ENCODE results near the gene JAM3.

The JAM3 gene

DNA sequence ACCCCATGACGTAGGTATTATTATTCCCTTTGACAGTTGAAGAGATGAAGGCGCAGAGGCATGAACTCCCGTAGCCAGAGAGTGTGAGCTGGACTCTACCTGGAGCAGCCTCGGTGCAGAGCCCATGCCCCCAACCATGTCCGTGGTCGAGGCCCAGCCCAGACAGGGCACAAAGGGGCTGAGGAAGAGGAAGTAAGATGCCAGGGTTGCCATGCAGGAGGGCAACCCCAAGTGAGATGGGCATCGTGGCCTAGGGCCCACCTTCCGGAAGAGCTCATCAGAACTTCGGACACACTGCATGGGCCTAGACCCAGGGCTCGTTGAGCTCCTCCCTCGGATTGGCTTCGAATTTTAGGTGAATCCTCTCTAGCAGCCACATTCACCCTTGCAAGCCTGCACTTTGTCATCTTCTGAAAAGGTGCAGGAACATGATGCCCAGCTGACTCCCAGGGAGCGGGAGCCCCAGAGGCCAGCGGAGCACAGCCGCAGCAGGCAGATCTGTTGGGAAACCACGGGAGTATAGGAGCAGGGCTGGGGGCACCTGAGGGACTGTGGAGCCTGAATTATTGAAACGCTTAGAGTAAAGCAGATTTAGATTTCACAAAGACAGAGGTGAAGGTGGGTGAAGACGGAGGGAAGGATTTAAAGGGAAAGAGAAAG lies 29.0 kb upstream of the JAM3 start:
- no peak for DNase-seq

DNA sequence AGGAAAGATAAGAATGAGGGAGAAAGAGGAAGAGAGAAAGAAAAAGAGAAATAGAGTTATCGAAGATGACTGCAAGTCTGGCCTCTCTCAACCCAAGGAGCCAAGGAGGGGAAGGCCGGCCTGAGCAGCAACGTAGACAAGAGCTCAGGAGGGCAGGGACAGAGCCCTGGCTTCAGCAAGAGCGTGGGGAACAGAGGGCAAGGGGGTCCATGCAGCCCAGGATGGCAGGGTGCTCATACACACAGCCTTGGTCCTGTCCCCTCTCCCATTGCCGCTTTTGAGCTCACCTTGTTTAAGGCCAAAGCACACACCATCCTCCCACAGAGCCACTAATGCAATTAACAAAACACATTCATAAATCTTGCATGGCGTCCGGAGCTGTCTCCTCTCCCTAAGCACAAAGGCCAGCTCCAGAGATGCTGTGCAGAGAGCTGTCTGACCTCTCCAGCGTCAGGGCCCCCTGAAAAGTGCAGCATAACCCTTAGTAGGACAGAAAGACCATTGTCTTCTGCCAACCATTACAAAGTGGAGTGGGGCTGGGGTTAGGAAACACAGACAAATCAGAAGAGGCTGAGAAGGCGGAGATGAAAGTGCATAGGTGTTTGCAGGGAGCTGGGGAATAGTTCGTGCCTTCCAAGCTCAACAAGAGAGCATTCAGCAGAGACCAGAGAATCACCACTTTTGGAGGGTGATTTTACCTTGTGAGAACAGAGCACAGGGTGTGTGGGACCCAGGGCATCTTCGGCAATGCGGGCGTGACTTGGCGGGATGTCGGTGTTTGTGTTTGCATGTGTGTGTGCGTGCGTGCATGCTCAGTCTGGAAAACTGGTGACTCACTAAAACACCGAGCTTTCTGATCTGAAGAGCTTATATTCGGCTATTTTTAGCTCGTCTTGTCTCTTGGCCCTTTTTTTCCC lies 28.2 kb upstream of the JAM3 start:
- DNase-seq: no peak

DNA sequence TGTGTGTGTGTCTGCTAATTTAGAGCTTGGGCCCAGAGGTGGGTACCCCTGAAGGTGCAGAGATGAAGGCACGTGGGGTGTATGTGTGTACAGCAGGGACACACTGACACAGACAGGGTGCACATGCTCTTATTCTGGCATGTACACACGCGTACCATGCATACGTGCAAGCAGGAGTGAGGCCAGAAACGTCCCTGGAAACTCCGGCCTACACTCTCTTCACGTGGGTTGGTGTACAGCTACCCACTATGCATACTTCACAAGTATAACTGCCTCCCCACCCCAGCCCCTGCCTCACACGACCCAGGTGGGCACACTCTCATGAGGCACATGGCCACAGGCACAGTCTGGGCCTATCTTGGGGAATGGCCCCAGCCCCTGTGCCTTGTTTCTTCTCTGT lies 27.5 kb upstream of the JAM3 start:
- DNase-seq: no peak

DNA sequence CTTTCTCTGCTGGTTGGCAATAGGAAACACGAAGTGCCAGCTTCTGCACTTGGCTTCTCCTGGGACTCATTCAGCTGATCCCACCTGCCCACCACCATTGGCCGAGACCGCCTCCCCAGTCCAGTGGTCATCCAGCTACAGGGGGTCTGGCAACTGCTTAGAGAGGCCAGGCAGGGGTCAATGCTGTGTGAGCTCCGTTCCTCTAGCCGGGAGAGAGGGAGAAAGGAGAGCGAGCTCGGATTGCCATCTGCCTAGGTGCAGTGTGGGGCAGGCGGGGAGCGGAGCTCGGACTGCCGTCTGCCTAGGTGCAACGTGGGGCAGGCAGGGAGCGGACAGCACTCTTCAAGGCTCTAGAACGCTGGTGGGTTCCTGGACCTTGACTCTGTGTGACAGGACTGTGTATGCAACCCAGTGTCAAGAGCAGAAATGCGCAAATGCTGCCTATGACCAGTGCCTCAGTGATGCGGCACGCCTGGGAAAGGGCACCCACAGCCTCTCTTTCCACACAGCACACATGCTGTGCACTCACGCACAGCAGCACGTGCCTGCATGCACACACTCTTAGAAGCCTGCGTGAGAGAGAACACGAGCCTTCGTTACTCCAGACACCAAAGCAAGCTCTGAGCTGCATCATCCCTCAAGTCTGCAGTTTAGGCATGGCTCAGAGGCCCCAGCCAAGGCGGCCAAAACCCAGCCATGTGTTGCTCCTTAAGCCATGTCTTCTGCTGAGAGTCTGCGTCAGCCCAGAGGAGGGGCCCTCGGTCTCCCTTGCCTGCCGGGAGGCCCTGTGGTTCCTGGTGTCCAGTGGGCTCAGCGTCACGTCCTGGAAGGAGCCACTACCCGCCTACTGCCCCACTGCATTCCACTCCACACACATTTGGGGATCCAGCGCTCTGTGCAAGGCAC lies 26.8 kb upstream of the JAM3 start:
- no peak for DNase-seq

DNA sequence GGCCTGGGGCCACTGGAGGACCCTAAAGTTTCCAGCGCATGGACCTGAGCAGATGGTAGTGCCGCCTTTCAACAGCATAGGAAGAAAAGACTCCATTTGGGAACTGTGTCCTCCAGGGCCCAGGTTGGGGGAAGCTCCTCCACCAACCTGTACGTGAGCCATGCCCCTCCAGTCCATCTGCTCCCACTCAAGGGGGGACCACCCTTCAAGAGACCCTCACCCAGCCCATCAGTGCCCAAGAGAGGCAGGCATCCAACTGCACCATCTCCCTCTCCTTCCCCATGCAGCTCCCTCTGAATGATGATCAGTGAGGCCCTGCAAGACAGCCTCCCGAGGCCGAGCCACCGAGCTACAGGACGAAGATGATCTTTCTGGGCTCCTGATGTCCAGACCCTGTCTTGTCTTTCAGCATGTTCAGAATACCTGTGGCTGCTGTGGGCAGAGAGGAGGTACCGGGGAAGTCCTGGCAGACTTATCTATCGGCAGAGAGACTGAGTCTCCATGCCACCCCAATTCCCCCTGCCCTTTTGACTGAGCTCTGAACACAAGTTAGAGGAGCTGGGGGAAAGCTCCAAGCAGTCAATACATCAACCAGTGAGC lies 25.0 kb upstream of the JAM3 start:
- no peak for DNase-seq

DNA sequence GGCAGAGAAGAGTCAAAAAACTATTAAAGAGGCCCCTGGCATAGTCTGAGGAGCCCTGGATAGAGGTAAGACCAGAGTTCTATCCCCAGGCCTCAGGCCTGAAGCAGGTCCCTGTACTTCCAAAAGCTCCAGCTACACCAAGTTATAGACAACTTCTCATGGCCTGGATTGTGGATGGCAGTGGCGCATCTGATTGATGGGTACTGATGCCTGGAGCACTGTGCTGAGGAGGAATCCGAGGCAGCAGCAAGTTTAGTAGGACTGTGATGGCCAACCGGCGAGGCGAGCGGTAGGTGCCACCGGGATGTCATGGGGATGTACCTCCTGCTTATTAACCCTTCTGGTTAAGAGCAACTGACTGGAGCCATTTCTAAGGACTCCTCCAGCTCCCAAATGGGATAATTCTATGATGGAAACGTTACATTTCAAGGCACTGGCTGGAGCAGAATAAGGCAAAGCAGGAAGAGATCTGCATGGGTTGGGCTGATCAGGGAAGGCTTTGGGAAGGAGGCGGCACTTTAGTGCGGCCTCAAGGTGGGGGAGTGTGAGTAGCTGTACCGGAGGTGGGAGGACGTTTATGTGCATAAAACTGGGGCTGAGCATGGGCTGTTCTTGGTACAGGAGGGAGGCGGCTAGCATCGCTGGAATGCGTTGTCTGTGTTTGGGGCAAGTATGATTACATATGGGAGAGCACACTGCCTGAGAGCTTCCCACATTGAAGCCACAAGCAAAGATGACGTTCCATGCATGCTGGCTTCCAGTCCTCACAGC lies 24.2 kb upstream of the JAM3 start:
- no peak for DNase-seq

DNA sequence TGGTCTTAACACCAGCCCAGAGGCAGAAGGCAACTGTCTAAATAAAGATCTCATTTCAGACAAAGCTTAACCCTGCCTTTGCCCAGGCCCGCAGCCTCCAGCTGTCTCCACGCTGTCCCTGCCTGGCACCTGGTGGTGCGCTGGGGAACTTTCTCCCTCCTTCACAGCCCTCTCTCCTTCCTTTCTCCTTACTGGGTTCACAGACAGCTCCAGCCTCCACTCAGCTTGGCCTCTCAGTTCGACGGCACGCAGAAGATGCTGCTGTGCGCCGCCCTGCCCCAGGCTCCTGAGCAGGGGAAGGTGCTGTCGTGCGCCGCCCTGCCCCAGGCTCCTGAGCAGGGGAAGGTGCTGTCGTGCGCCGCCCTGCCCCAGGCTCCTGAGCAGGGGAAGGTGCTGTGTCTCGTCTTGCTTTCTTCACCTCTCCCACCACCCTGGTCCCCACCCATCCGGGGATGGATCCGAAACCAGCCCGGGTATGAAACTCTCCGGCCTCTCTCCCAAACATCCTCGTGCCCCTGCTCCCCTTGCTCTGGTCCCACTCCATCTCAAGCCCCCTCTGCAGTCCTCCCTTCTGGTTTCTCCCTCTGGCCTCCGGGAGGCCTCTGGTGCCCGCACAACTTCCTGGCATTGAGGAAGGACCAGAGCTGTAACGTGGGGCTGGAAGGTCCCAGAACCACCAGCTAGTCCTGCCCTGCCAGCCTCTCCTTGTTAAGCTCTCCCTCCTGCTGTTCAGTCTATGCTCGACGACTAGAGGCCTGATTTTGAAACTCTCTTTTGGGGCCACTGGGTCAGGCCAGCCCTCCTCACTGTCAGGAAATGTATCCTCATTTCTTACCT lies 22.9 kb upstream of the JAM3 start:
- DNase-seq: no peak

DNA sequence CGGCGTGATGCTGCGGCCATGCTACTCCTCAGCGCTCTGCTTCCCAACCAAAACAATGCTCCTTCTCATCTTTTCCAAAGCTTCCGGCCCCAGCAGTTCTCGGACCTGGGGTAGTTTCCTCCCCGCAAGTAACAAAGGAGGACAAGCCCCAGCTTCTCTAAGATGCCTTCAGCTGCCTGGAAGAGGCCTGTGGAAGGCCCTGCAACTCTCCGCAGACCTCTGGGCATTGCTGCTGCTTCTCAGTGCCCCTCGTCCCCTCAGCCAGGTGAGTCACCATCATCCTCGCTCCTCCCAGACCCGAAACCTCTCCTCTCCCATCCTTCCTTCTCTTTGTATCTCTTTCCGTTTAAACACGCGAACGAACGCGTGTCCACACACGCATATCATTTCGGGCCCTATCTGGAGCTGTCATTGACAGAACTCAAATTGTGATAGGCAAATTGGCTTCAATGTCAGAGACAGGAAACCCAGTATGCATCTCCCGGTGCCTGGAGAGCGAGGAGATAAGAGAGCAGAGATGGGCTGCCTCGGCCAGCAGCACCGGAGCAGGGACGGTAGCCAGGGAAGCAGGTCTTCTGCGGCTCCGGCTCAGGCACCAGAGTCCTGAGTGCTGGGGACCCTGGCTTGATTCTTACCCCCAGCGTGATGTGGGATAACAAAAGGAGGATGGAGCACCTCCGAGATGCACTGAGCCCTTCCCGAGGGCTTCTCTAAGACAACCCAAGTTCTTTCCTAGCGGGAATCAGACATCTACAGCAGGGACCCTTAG lies 22.0 kb upstream of the JAM3 start:
- DNase-seq: no peak

DNA sequence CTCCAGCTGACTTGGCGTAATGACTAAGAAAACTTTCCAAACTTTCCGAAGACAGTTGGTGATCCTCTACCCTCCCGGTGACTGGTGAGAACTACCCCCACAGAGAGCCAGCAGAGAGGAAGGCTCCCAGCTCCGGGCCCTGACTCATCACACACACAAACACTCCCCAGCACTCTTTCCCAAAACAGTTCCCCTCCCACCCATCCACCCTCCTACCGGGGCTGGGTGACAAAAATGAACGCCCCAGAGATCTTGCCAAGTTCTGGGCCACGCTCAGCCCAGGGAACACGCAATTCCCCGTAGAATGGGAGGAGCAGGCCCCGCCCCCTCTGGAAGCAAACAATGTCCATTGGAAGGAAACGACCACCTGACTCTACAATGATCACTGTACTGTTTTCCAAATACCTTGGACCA lies 21.3 kb upstream of the JAM3 start:
- no peak for DNase-seq

DNA sequence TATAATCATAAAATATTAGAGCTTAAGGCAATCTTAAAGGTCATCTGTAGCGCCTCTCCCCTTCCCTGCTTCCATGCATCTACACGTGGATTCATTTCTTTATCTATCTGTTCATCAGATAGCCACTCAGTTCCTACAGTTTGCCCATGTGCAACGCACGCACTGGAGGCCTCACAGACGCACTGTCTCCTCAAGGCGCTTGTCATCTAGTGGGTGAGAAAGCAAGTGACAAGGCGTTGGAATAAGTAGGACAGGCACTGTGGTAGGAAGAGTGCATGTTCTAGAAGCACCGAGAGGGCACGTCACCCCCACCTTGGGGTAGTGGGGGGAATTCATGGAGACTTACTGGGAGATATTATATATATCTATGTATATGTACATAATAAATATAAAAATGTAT lies 20.8 kb upstream of the JAM3 start:
- no peak for DNase-seq

DNA sequence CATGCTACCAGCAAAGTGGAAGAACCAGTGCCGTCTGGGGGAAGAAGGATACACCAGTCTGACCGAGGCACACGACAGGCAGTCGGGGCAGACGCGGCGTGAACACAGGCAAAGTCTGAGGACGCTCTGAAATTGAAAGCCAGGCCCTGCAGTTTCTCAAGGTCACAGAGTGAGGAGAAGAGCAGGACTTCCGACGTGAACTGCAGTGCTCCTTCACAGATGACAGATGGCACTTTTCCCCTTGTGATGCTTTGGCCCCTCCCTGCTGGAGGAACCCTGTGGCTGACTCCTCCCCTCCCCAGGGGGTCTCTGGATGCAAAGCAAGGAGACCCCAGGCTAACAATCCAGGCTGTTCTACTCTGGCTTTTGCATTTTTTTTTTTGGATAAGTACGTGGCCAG lies 19.6 kb upstream of the JAM3 start:
- no peak for DNase-seq

DNA sequence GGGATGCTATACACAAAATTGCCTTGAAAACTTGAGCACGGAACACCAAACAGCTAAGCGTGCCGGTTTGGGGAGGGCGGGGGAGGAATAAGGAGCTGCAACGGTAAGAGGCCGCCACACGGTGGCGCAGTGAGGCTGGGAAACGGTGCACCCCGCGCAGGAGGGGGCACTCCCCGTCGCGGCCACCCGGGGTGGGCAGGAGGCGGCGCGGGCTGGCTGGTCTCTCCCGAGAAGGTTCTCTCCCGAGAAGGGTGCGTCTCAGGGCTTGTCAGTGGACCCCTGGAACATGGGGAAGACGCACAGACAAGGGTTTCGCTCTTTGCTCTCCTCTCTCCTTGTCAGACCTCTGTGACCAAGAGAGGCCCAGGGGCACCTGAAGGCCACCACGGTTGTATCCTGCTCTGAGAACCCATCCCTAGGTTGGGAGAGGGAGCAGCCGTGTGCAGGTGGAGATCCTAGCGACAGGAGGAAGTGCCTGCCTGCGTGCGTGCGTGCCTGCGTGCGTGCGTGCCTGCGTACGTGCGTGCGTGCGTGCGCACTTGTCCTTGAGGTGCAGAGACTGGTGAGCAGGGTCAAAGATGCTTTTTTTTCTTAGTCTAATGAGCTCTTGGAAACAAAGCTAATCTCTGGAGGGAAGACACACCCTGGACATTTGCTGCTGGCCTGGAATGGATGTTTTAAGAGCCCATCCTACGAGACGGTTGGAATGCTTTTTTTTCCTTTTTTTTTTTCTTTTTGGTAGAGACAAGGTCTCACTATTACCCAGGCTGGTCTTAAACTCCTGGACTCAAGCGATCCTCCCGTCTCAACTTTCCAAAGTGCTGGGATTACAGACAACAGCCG lies 18.1 kb upstream of the JAM3 start:
- peak; percentile 57 for DNase-seq

DNA sequence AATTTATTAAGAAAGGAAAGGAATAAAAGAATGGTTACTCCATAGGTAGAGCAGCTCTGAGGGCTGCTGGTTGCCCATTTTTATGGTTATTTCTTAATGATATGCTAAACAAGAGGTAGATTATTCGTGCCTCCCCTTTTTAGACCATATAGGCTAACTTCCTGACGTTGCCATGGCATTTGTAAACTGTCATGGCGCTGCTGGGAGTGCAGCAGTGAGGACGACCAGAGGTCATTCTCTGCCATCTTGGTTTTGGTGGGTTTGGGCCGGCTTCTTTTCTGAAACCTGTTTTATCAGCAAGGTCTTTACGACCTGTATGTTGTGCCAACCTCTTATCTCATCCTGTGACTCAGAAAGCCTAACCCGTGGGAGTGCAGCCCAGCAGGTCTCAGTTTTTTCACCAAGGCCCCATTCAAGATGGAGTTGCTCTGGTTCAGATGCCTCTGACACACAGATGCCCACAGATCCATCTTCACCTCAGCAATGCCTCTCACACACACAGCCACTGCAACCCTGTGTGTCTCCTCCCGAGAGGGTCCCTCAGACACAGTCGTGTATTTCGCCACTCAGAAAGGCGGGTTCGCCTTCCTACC lies 16.4 kb upstream of the JAM3 start:
- DNase-seq: no peak

DNA sequence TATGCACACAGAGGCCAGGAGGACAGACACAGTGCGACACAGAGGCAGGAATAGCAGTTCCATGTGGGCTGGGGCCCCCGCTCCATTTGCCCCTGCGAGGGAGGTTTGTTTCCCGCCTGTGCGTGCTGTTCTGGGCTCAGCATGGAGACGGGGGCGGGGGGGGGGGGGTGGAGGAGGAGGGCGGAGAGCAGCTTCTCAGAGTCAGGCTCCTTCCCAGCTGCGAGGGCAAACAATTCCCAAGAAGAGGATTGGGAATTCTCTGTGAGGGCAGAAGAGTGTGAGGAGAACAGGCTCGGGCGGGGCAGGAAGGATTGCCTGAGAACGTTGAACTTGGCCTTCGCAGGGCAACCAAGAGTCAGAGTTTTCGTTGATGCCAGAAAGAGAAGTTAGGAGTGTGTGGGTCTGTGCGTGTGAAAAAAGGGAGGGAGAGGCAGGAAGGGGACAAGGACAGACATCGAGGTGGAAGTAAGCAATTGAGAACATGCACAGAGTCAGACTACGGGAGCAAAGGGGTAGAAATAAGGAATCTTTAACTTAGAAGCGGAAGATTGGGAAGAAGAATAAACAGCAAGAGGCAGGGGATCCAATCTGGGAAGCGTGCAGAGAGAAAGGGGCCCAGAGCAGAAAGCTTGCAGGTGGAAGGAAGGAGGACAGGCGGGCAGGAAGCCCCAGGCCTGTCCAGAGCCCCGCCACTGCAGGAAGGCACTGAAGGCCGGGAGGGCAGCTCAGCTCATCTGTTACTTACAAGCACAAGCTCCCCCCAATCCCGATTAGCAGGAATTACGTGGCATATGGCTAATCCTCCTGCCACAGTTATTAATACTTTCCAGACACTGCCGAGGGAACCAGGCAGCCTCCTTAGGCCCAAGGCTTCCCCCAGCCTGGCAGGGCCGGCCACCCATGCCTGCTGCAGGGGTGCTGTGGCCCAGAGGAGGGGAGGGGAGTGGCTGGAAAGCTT lies 15.6 kb upstream of the JAM3 start:
- no peak for DNase-seq

DNA sequence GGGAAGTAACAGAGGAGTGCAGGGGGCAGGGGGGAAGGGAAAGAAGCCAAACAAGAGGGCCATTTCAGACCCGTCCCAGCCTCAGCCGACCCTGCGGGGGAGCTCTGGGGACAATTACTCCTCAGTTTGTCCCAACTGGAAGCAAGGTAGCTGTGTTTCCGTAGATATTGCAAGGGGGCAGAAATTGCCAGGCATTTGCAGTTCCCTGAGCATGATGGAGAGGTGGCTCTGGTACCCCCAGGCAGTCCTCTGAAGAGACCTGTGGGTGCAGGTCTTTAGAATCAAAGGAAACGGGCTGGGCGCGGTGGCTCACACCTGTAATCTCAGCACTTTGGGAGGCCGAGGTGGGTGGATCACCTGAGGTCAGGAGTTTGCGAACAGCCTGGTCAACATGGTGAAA lies 13.8 kb upstream of the JAM3 start:
- DNase-seq: no peak

DNA sequence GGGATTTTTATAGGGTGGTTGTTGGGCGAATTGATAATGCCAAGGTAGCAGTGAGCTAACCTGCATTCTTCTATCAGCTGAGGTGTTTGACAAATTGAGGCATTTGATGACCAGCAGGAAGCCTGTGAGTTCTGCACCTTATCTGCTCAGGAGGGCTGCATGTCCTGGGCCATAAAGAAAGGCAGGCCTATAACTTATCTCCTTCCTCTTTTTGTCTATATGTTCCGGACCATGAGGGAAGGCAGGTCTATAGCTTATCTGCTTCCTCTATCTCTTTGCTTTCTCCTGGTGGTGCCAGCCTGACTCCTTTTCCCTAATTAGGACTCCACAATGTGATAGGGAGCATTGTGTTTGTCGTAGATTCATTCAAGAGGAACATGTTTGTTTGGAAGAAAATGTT lies 8.6 kb upstream of the JAM3 start:
- DNase-seq: no peak

DNA sequence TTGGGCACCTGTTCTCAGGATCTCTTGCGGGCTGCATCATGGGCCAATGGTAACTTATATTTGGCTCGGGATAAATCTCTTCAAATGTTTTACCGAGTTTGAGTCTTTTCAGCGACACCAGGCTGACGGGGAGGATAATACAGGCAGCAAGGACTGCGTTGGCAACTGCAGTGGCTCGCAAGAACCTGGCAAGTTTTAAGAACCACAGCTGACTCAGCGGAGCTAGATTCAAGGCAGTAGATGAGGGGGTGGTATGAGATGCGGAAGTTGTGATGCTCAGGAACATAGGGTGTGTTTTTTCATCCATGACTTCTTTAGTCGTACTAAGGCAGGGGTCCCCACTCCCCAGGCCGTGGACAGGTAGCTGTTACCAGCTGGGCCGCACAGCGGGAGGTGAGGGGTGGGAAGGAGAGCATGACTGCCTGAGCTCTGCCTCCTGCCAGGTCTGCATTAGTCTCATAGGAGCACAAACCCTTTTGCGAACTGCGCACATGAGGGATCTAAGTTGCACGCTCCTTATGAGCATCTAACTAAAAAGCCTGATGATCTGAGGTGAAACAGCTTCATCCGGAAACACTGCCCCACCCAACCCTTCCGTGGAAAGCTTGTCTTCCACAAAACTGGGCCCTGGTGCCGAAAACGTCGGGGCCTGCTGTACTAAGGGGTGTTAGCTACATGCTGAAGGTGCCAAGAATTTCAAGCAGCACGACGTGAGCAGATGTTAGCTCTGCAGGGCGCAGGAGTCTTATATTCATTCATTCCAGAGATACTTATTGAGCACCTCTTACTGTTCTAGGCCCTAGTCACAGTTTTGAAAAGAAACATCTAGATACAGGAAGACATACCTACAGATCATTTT lies 6.4 kb upstream of the JAM3 start:
- no peak for DNase-seq
